Sigmoid colon (tissue), 4 donors: ENCODE measurements around the gene PITX3.

Experiments
- CTCF ChIP-seq, 4 experiments: fragments of 450-650 bp in 3 of 4; fragments of 200-600 bp in 1 of 4; IDR thresholded peaks; one replicate each; pipeline ENCODE4 v1.5.1; 2016 to 2019; ENCODE audit warnings: antibody characterized with exemption in 4 of 4, mild to moderate bottlenecking in 3 of 4, moderate library complexity in 2 of 4
- EP300 ChIP-seq, 4 donors: sonication (generic); formaldehyde crosslinking; IDR thresholded peaks; one replicate each; pipeline ENCODE4 v1.6.1; 2017; ENCODE audit warnings: antibody characterized with exemption in 4 of 4
- POLR2A ChIP-seq, 2 donors: fragments of 450-650 bp; IDR thresholded peaks; one replicate each; pipeline ENCODE4 v1.6.1; 2016; ENCODE audit warnings: antibody characterized with exemption in 2 of 2, mild to moderate bottlenecking in 2 of 2, moderate library complexity in 2 of 2
- POLR2AphosphoS5 ChIP-seq, 4 donors: sonication (generic); formaldehyde crosslinking; IDR thresholded peaks; one replicate each; pipeline ENCODE4 v1.6.1; 2017; ENCODE audit warnings: antibody characterized with exemption in 4 of 4

GRCh38 chr10:102188298-102188940 is 52.9 kb downstream of the PITX3 start:
- TF ChIP-seq CTCF (IDR thresholded peaks at IDR 0.05) (no peak), POLR2A (IDR thresholded peaks at IDR 0.05) (no peak), EP300 (IDR thresholded peaks at IDR 0.05) (no peak), POLR2AphosphoS5 (IDR thresholded peaks at IDR 0.05) (no peak)
